Small intestine (tissue), 7 donors: ENCODE measurements around the gene CATSPER4. TPM values are rescaled to one million over a fixed set of nuclear protein-coding genes. Genes with fewer than 3 reads are reported as not detected.
A peak's percentile ranks its signal among the peaks of the same experiment; 100 is the strongest.

Experiments used
- DNase-seq, 2 donors: peaks; one replicate each; pipeline versions ENCODE4 v3.0.0 to v3.0.0-alpha.2; 2013
- FAIRE-seq: peaks from 2 replicates; lab custom pipeline; 2012; peaks lifted over from hg19 to GRCh38; lab: Jason Lieb, UNC
- H3K27ac ChIP-seq, 3 donors: one replicate each; pipeline ENCODE4 v1.5.1; 2013; ENCODE audit warnings: low read length in 2 of 3, mild to moderate bottlenecking in 2 of 3, control low read depth in 1 of 3, inconsistent platforms in 1 of 3, low read depth in 1 of 3, moderate library complexity in 1 of 3
- H3K27me3 ChIP-seq, 3 donors: one replicate each; pipeline ENCODE4 v1.6.1; 2013; ENCODE audit warnings: low read length in 3 of 3, inconsistent platforms in 1 of 3; ENCODE audit not compliant: control insufficient read depth in 3 of 3, insufficient read depth in 3 of 3
- H3K36me3 ChIP-seq, 3 donors: one replicate each; pipeline ENCODE4 v1.6.1; 2013; ENCODE audit warnings: low read length in 3 of 3, inconsistent platforms in 1 of 3, low read depth in 1 of 3, mild to moderate bottlenecking in 1 of 3, moderate library complexity in 1 of 3; ENCODE audit not compliant: control insufficient read depth in 3 of 3, insufficient read depth in 2 of 3
- H3K4me1 ChIP-seq, 3 donors: one replicate each; pipeline ENCODE4 v1.6.1; 2013; ENCODE audit warnings: low read length in 2 of 3, inconsistent platforms in 1 of 3, low read depth in 1 of 3, mild to moderate bottlenecking in 1 of 3, moderate library complexity in 1 of 3; ENCODE audit not compliant: control insufficient read depth in 3 of 3, insufficient read depth in 2 of 3
- H3K4me3 ChIP-seq, 3 donors: one replicate each; pipeline ENCODE4 v1.5.1; 2013; ENCODE audit warnings: low read length in 3 of 3, control low read depth in 1 of 3, inconsistent platforms in 1 of 3, low read depth in 1 of 3, mild to moderate bottlenecking in 1 of 3, moderate library complexity in 1 of 3
- H3K9me3 ChIP-seq, 2 donors: one replicate each; pipeline ENCODE4 v1.6.1; 2013; ENCODE audit warnings: low read depth in 1 of 2, low read length in 1 of 2; ENCODE audit not compliant: control insufficient read depth in 2 of 2, insufficient read depth in 1 of 2
- WGBS, 3 donors: extraction: QIAGEN DNeasy Blood & Tissue Kit; methylation state at CpG; one replicate each; pipeline ENCODE4 v1.1.7; 2013; 5-methylcytosine and 5-hydroxymethylcytosine counted together
- polyA plus RNA-seq, 4 donors: library from polyadenylated mRNA; stranded (reverse) in 3 of 4; unstranded in 1 of 4; fragments of 200-250 nt in 3 of 4; fragments of 120-200 nt in 1 of 4; gene quantifications; one replicate each; pipeline versions ENCODE4 v1.2.1 to v1.2.3, GENCODE V29; 2013
- donor health status: healthy with polysubstance abuse.
- donor health status: control.
- donor health status: control.
- donor health status: Bipolar disorder and iron deficiency.
- donor health status: healthy.

Gene CATSPER4
- polyA plus RNA-seq, 4 donors = 0.09 TPM; not detected in 3

DNA sequence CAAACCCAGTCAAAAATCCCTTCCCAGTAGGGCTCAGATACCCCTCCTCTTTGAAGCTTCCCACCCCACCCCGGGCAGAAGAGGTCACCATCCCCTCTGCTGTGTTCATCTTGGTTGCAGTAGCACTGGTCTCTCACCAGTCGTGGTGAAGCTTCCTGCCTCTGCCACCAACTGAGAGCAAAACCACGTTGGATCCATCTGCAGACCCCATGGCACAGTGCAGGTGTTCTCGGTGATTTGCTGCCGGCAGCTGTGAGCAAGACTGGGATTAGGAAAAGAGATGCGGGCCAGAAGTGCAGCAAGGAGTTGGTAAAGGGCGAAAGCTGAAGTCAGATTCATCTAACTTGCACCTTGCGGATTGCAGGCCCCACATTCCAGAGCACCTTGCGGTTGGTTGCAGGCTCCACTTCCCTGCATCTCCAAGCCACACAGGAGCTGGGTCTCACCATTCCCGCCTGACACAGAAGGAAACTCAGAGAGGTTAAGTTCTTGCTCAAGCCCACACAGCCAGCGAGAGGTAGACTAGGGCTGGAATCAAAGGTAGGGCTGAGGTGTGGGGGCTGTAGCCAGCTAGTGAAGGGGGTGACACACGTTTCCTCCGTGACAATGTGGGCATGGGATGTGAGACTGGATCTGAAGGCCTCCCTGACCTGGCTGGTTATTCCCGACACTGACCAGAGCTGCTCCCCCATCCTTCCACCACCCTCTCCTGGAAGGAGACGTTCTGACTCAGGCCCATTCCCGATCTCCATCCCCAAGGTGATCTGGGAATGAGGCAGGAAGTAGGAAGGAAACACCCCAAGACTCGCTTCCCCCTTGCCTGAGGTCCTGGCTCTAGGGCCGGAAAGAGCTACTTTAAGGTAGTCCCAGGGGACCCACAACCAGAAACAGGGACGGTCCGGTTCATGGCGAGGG is 34.8 kb upstream of the CATSPER4 start:
- FAIRE-seq (no peak), DNase-seq (no peak)
- peak overlapping the region in 1 of 3 donors; percentile 46 for H3K27ac ChIP-seq
- no peaks in the 10 kb centered on the region for H3K36me3 ChIP-seq
- peaks cover 0 to 34% (median 6%) of the 10 kb centered on the region in 3 donors for H3K27me3 ChIP-seq
- H3K9me3 ChIP-seq = no peaks in the 10 kb centered on the region
- no peak overlapping the region for H3K4me3 ChIP-seq
- 62 to 68% (median 64%) methylated on average over 21 of the region's 21 CpGs for WGBS, 3 donors
- H3K4me1 ChIP-seq = no peaks in the 10 kb centered on the region

DNA sequence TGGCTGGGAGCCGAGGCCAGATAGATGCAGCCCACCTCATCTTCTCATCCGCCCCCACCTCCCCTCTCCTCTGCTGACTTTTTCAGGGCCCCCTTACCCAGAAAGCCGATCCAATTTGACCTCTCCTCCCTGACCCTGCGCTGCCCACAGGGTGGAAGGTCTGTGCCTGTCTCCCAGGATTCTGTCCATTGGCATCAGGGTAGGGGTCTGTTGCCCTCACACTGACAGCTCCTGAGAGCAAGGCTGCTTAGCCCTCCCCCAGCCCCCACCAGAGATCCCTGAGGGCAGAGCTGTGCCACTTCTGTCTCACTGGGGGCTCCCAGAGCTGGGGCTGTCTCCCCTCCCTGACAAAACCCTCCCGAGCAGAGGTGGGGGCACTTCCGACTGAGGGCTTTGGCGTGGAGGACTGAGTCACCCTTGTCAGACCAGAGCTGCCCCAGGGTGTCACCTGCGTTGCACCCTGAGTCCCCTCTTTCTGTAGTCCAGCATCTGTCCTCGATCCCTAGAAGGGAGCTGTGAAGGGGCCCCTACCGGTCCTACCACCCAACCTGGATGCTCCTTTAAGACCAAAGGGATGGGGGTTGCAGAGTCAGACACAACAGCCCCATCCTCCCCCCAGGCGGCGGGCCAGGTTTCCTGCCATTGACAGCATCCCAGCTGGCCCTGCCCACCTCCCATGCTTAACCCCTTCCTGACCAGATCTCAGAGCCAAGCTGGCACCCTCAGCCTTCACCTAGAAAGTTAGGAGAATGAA is 33.9 kb upstream of the CATSPER4 start:
- Histone ChIP-seq H3K27me3 (peaks cover 0 to 39% (median 9%) of the 10 kb centered on the region in 3 donors), H3K4me1 (peaks cover 0 to 6% (median 0%) of the 10 kb centered on the region in 3 donors), H3K4me3 (no peak overlapping the region), H3K9me3 (no peaks in the 10 kb centered on the region), H3K36me3 (no peaks in the 10 kb centered on the region), H3K27ac (peak overlapping the region in 1 of 3 donors; percentile 46)
- 26 to 34% (median 31%) methylated on average over 11 to 12 of the region's 12 CpGs for WGBS, 3 donors
- DNase-seq = no peak
- no peak for FAIRE-seq

DNA sequence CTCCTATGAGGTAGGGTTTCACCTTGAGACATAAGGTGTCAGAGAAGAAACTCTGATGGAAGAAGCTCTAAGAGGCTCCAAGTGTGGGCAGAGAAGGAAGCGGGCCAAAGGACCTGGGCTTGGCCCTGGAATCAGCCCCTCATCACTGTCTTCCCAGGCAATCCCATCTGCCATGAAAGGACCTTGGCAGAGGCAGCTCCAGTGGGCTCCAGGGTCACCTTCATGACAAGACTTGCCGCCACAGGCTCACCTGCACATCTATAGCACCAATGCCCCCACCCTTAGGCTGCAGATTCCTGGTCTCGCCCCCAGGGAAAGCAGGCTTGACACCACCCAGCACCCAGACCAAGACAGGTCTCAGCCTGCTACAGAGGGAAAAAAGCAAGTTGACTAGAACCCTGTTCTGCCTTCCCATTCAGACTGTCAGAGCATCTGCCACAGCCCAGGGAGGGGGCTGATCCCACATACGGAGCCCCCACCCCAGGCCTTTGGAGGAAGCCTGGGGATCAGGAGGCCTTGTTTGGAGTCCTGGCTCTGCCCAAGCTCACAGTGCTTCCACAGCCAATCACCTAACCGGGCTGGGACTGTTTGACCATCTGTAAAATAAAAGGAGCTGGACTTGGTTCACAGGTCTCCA is 32.0 kb upstream of the CATSPER4 start:
- no peak for FAIRE-seq
- Histone ChIP-seq H3K27me3 (peaks cover 4 to 53% (median 14%) of the 10 kb centered on the region in 3 donors), H3K4me3 (no peak overlapping the region), H3K36me3 (no peaks in the 10 kb centered on the region), H3K27ac (no peak overlapping the region), H3K9me3 (no peaks in the 10 kb centered on the region), H3K4me1 (peaks cover 0 to 12% (median 0%) of the 10 kb centered on the region in 3 donors)
- WGBS, 3 donors = 77 to 96% (median 85%) methylated on average over 5 of the region's 5 CpGs
- no peak for DNase-seq

DNA sequence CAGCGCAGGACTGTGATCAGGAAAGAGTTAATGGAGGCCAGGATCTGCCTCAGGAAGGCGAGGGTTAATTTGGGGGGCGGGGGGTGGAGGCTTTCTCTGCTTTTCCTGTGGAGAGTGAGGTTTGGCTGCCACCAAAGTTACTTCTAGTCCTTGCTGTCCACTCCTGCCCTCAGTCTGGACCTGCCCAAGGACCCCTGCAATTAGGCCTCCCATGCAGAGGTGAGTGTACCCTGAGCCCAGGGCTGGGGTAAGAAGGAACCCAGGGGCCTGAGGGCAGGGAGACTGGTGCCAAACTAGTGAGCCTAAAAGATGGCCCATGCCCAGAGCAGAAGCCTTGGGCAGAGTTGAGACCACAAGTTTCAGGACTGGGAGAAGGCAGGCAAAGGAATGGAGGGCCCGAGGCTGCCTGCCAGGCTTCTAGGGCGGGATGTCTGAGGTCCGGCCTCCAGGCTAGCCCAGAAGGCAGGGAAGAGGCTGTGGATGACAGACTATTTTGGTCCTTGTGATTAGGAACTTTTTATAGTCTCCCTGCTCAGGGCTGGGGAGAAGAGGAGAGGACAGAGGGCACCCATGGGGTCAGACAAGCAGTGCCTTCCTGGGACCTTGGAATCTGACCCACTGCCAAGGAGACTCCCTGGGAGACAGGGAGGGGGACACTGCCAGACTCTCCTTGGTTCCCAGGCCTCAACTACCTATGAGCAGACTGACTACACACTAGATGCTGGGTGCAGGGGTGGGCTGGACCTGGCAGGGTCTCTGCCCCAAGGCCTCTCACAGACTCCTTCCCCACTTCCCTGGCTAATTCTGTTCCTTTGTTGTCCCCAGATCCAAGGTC is 31.3 kb upstream of the CATSPER4 start, which contains the start of gene FAM110D:
Gene FAM110D (plus strand): TSS at position 172 of the 835 bp plus-strand sequence. CDS start 2,213 bp downstream, outside the sequence.
- 59 to 73% (median 68%) methylated on average over 6 of the region's 6 CpGs for WGBS, 3 donors
- Histone ChIP-seq H3K36me3 (no peaks in the 10 kb centered on the region), H3K4me1 (peaks cover 0 to 16% (median 0%) of the 10 kb centered on the region in 3 donors), H3K27ac (no peak within 1 kb of the TSS), H3K4me3 (peak within 1 kb of the TSS in 1 of 3 donors; percentile 10), H3K27me3 (peaks cover 4 to 59% (median 14%) of the 10 kb centered on the region in 3 donors), H3K9me3 (no peaks in the 10 kb centered on the region)
- FAIRE-seq (no peak), DNase-seq (no peak)

DNA sequence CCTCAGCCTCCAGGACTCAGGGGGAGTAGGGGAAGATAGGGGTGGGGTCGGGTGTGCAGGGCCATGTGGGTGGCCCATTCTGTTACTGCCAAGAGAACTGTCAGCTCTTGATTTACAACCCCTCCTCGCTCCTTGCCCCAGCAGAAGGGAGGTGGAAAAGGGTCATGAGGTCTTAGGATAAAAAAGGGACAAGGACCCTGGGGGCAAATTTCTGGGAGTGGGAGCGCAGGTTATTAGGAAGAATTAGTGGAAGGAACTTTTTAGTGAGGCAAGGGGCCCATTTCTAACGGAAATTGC is 30.7 kb upstream of the CATSPER4 start:
- peaks cover 4 to 59% (median 14%) of the 10 kb centered on the region in 3 donors for H3K27me3 ChIP-seq
- no peaks in the 10 kb centered on the region for H3K36me3 ChIP-seq
- WGBS, 3 donors = 54 to 69% (median 64%) methylated on average over 4 of the region's 4 CpGs
- peak overlapping the region in 1 of 3 donors; percentile 10 for H3K4me3 ChIP-seq
- H3K9me3 ChIP-seq = no peaks in the 10 kb centered on the region
- H3K27ac ChIP-seq = no peak overlapping the region
- DNase-seq (no peak), FAIRE-seq (no peak)
- peaks cover 0 to 20% (median 0%) of the 10 kb centered on the region in 3 donors for H3K4me1 ChIP-seq

DNA sequence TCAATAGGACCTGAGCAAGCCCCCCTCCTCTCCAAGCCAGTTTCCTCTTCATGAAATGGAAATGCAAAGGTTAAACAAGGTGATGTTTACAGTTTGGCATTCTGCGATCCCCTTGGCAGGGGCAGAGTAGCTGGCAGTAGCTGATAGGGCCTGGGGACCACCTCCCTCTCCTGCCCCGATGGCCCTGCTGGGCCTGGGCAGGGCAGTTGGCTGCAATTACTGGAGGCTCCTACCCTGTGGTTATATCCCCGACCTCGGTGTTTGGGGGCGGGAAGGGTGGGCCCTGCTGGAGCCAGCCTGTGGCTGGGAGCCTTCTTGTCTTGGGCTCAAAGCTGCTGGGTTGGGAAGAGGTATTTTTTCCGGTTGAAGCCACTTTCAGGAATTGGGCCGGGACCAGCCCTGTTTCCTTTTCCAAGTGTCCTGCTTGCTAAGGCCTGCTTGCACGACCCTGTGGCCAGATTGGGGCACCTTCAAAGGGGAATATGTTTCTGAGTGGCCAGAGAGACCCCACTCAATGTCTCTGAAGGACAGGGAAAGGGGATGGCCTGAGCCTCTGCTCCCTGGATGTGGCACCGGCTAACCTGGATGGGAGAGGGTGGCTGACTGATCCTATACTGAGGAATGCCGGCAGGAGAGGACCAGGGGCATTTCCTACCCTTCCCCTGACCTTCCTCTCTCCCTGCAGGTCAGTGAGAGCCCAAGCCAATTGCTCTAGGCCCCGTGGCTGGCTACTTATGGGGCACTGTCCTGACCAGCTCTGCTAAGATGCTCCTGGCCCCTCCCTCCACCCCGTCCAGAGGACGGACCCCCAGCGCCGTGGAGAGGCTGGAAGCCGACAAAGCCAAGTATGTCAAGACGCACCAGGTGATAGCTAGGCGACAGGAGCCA is 29.6 kb upstream of the CATSPER4 start:
- FAIRE-seq = no peak
- no peak for DNase-seq
- Histone ChIP-seq H3K4me1 (peaks cover 0 to 20% (median 0%) of the 10 kb centered on the region in 3 donors), H3K4me3 (peak overlapping the region in 2 of 3 donors; percentile 40 to 49), H3K27ac (no peak overlapping the region), H3K27me3 (peaks cover 4 to 51% (median 10%) of the 10 kb centered on the region in 3 donors), H3K9me3 (no peaks in the 10 kb centered on the region), H3K36me3 (no peaks in the 10 kb centered on the region)
- 44 to 61% (median 56%) methylated on average over 18 of the region's 18 CpGs for WGBS, 3 donors
